Tibial nerve (tissue), 4 donors: ENCODE data around the gene CACNA2D2.

Experiments used
- EP300 ChIP-seq, 2 donors: sonication (generic); formaldehyde crosslinking; IDR thresholded peaks; one replicate each; pipeline ENCODE4 v1.6.1; 2017; ENCODE audit warnings: antibody characterized with exemption in 2 of 2, mild to moderate bottlenecking in 1 of 2
- POLR2A ChIP-seq, 2 donors: fragments of 450-650 bp; IDR thresholded peaks; one replicate each; pipeline ENCODE4 v1.6.1; 2017; ENCODE audit warnings: antibody characterized with exemption in 2 of 2, mild to moderate bottlenecking in 2 of 2, moderate library complexity in 2 of 2
- TF ChIP-seq, protein P1 (sequence below), 5 experiments: fragments of 200-600 bp in 3 of 5; fragments of 450-650 bp in 2 of 5; sonication (generic) in 3 of 5; IDR thresholded peaks; one replicate each; pipeline ENCODE4 v1.5.1; 2016 to 2019; ENCODE audit warnings: antibody characterized with exemption in 5 of 5, mild to moderate bottlenecking in 3 of 5, moderate library complexity in 2 of 5

DNA sequence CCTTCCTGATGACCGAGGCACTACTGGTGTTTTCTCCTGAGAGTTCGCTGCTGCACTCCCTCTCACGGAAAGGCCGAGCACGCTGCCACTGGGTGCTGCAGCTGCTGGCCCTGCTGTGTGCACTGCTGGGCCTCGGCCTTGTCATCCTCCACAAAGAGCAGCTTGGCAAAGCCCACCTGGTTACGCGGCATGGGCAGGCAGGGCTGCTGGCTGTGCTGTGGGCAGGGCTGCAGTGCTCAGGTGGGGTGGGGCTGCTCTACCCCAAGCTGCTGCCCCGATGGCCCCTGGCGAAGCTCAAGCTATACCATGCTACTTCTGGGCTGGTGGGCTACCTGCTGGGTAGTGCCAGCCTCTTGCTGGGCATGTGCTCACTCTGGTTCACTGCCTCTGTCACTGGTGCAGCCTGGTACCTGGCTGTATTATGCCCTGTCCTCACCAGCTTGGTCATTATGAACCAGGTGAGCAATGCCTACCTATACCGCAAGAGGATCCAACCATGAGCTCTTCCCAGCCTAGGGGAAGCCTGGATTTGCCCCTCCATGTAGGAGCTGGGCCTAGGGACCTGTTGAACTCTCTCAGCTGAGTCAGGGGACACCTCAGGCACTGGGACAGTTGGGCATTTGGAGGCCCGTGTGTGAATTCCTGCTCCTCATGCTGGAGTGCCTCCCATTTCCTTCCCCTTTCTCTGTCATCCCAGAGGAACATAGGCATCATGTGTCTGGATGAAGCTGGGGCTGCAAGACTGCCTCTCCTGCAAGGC lies 150.0 kb downstream of the CACNA2D2 start:
- TF ChIP-seq, protein P1, sequence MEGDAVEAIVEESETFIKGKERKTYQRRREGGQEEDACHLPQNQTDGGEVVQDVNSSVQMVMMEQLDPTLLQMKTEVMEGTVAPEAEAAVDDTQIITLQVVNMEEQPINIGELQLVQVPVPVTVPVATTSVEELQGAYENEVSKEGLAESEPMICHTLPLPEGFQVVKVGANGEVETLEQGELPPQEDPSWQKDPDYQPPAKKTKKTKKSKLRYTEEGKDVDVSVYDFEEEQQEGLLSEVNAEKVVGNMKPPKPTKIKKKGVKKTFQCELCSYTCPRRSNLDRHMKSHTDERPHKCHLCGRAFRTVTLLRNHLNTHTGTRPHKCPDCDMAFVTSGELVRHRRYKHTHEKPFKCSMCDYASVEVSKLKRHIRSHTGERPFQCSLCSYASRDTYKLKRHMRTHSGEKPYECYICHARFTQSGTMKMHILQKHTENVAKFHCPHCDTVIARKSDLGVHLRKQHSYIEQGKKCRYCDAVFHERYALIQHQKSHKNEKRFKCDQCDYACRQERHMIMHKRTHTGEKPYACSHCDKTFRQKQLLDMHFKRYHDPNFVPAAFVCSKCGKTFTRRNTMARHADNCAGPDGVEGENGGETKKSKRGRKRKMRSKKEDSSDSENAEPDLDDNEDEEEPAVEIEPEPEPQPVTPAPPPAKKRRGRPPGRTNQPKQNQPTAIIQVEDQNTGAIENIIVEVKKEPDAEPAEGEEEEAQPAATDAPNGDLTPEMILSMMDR (IDR thresholded peaks at IDR 0.05), result no peak
- TF ChIP-seq POLR2A (IDR thresholded peaks at IDR 0.05) (no peak), EP300 (IDR thresholded peaks at IDR 0.05) (no peak)
